Measurements from ENCODE around the gene PLCL1. TPM values are rescaled to one million over a fixed set of nuclear protein-coding genes. Genes with fewer than 3 reads are reported as not detected.

PLCL1 gene
- total and polyA plus RNA-seq, 8 donors = 0.93 to 28.7 (median 3.1) TPM

DNA sequence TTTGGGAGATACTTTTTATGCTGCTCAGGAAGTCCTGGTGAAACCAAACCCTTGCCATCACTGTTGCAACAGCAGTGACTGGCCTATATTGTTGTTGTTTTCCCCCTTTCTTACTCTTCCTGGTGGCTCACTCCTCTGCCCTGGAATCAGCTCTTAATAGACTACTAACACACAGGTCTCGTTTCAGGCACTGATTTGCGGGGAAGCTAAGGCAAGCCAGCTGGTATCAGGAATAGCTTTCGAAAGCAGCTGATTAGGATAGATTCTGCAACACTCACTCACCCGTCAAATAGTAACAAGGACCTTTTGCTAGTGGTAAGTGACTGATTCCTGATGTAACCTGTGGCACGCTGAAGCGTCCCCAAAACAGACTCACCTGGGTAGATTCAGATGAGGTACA is 360.4 kb downstream of the PLCL1 start:
- intact Hi-C loops (cut with DNase I; ENCODE audit: low total_unique reads) = no loop called here
- Histone ChIP-seq H3K27me3 (no peaks in the 10 kb centered on the region), H3K4me3 (no peak overlapping the region), H3K4me1 (no peaks in the 10 kb centered on the region), H3K27ac (no peak overlapping the region), H3K9me3 (no peaks in the 10 kb centered on the region), H3K36me3 (no peaks in the 10 kb centered on the region)
- no peak for TF ChIP-seq POLR2A (IDR thresholded peaks at IDR 0.05)
- no peak for TF ChIP-seq EP300 (IDR thresholded peaks at IDR 0.05)
- DNase-seq = no peak
- 81 to 84% (median 83%) methylated on average over 6 of the region's 6 CpGs for WGBS, 5 donors

DNA sequence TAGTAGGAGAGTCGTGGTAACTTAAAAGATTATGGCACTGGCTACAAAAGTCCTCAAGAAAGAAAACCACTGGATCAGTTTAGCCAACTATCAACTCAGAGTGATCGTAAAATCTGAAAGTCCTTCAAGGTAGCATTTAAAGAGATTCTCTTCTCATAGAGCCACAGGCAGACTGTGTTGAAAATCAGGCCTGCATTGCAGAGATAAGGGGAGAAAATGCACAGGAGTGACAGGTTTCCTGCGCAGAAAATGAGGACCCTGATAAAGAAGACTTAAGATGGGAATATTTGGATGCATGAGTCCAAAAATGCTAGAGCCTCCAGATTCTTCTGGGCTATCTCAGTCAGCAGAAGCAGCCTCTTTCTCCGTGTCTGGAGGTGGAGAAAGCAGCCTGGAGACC is 360.9 kb downstream of the PLCL1 start:
- no peak for DNase-seq
- 85 to 88% (median 87%) methylated on average over 4 of the region's 4 CpGs for WGBS, 5 donors
- H3K36me3 ChIP-seq = no peaks in the 10 kb centered on the region
- H3K27me3 ChIP-seq = no peaks in the 10 kb centered on the region
- H3K27ac ChIP-seq = no peak overlapping the region
- intact Hi-C loops (cut with DNase I; ENCODE audit: low total_unique reads) = no loop called here
- TF ChIP-seq POLR2A (IDR thresholded peaks at IDR 0.05) (no peak), POLR2AphosphoS5 (IDR thresholded peaks at IDR 0.05) (no peak), EP300 (IDR thresholded peaks at IDR 0.05) (no peak), CTCF (IDR thresholded peaks at IDR 0.05) (no peak)
- no peak overlapping the region for H3K4me3 ChIP-seq
- no peaks in the 10 kb centered on the region for H3K4me1 ChIP-seq
- no peaks in the 10 kb centered on the region for H3K9me3 ChIP-seq

GRCh38 chr2:198167346-198167745 is 363.0 kb downstream of the PLCL1 start:
- no peaks in the 10 kb centered on the region for H3K4me1 ChIP-seq
- intact Hi-C loops (cut with DNase I; ENCODE audit: low total_unique reads) = no loop called here
- DNase-seq = no peak
- no peaks in the 10 kb centered on the region for H3K36me3 ChIP-seq
- H3K27me3 ChIP-seq = no peaks in the 10 kb centered on the region
- H3K9me3 ChIP-seq = no peaks in the 10 kb centered on the region
- no peak overlapping the region for H3K4me3 ChIP-seq
- 76 to 82% (median 79%) methylated on average over 2 of the region's 2 CpGs for WGBS, 5 donors
- H3K27ac ChIP-seq = no peak overlapping the region
- TF ChIP-seq EP300 (IDR thresholded peaks at IDR 0.05) (no peak), POLR2A (IDR thresholded peaks at IDR 0.05) (no peak), POLR2AphosphoS5 (IDR thresholded peaks at IDR 0.05) (no peak), CTCF (IDR thresholded peaks at IDR 0.05) (no peak)

DNA sequence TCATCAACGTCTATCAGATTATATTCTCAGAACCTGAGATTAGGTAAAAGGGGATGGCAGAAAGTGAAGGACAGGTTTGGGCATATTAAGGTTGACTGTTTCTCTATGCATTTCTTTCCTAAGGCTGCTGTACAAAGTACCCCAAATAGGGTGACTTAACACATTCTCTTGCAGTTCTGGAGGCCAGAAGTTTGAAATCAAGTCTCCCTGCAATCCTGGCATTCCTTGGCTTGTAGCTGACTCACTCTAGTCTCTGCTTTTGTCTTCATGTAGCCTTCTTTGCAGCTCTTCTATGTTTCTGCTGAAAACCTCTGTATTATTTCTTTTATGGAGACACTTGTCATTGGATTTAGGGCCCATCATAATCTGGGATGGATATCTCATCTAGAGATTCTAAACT is 364.3 kb downstream of the PLCL1 start:
- intact Hi-C loops (cut with DNase I; ENCODE audit: low total_unique reads) = no loop called here
- 73 to 91% (median 85%) methylated on average over 1 of the region's 1 CpG for WGBS, 5 donors
- H3K4me3 ChIP-seq = no peak overlapping the region
- no peaks in the 10 kb centered on the region for H3K36me3 ChIP-seq
- no peaks in the 10 kb centered on the region for H3K9me3 ChIP-seq
- H3K27ac ChIP-seq = no peak overlapping the region
- no peaks in the 10 kb centered on the region for H3K4me1 ChIP-seq
- no peak for TF ChIP-seq EP300 (IDR thresholded peaks at IDR 0.05)
- TF ChIP-seq POLR2A (IDR thresholded peaks at IDR 0.05) = no peak
- TF ChIP-seq CTCF (IDR thresholded peaks at IDR 0.05) = no peak
- no peak for TF ChIP-seq POLR2AphosphoS5 (IDR thresholded peaks at IDR 0.05)
- DNase-seq = no peak
- no peaks in the 10 kb centered on the region for H3K27me3 ChIP-seq

DNA sequence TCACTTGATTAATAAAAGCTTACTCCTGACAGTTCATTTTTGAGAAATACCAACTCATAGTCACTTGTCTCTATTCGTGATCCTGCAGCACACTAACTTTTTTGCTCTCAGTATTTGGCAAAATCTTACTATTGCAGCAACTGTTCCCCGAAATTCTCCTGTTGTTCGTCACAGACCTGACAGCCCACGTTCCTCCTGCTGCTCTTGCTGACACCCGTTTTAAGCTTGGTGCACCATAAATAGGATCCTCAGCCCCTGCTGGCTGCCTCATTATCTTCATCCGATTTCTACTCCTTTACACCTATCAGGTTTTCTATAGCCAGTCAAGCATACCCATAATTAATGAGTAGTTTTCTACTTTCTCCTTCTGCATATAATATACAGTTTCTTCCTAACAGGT is 368.8 kb downstream of the PLCL1 start:
- H3K36me3 ChIP-seq = no peaks in the 10 kb centered on the region
- H3K27me3 ChIP-seq = no peaks in the 10 kb centered on the region
- H3K27ac ChIP-seq = no peak overlapping the region
- TF ChIP-seq EP300 (IDR thresholded peaks at IDR 0.05) = no peak
- TF ChIP-seq POLR2AphosphoS5 (IDR thresholded peaks at IDR 0.05) = peak in 1 of 3 donors; percentile 13
- no peak for TF ChIP-seq CTCF (IDR thresholded peaks at IDR 0.05)
- peak in 1 of 2 donors; percentile 49 for DNase-seq
- intact Hi-C loops (cut with DNase I; ENCODE audit: low total_unique reads) = no loop called here
- H3K9me3 ChIP-seq = peaks cover 0 to 13% (median 3%) of the 10 kb centered on the region in 4 donors
- H3K4me1 ChIP-seq = no peaks in the 10 kb centered on the region
- WGBS, 5 donors = 26 to 49% (median 48%) methylated on average over 6 of the region's 6 CpGs
- H3K4me3 ChIP-seq = no peak overlapping the region
